ENCODE results near the gene ACSS1.

ACSS1 gene

GRCh38 chr20:24969186-24970029 is 88.5 kb downstream of the ACSS1 start:
- DNase-seq (ENCODE audit: insufficient read length, low spot score), result no peak
- FAIRE-seq, result no peak

DNA sequence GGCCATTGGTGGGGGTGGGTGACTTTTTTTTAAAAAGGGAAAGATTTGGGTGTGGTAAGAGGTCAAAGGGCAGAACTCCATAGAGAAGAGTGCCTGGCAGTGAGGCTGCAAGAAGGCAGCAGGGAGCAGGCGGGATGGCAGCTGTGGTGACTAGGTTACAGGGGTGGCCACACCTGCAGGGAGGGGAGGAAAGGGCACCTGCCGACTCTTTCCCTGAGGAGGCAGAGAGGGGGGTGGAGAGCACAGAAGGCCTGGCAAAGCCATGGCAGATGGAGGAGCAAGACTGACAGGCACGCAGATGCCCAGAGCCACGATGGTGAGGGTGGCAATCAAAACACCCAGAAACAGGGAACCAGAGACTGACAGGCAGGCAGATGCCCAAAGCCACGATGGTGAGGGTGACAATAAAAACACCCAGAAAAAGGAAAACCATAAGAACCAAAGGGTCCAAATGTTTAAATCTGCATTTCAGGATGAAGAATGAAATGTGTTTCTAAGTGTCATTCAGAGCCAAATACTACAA is 89.6 kb downstream of the ACSS1 start:
- FAIRE-seq (no peak), DNase-seq (ENCODE audit: insufficient read length, low spot score) (no peak)
- no peak for TF ChIP-seq CTCF (IDR thresholded peaks at IDR 0.05; ENCODE audit: insufficient read depth, missing control alignments)

More at GRCh38 chr20:24969186-24970029, 88.5 kb downstream of the ACSS1 start:
- TF ChIP-seq CTCF (IDR thresholded peaks at IDR 0.05; ENCODE audit: insufficient read depth, missing control alignments), result no peak

DNA sequence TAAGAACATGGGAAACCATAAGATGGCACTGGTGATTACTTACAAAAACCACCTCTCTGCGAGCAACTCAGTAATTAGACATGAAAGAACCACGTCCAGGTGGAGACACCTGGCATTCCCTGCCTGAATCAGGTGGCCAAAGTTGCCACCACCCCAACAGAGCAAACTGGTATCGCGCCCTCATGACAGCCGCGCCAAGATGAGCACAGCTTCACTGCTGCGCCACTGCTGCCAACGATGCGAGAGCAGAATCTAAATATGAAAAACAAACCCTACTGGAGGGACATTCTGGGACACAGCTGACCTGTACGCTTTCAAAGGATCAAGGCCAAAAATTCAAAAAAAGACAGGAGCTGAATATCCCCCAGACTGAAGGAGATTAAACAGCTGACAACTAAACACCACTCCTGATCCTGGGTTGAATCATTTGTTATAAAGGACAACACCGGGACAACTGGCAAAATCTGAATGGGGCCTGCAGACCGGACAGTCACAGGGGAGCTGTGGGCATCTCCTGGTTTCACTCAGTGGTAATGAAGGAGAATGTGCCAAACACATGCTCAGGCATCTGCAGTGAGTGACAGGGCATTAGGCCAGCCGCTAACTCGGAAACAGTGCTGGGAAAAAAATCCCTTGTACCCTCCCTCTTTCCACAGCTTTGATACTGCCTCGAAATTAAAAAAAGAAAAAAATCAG is 91.5 kb downstream of the ACSS1 start:
- no peak for TF ChIP-seq CTCF (IDR thresholded peaks at IDR 0.05; ENCODE audit: insufficient read depth, missing control alignments)
- no peak for FAIRE-seq
- DNase-seq (ENCODE audit: insufficient read length, low spot score), result no peak

- FAIRE-seq (no peak), DNase-seq (ENCODE audit: insufficient read length, low spot score) (no peak)
- no peak for TF ChIP-seq CTCF (IDR thresholded peaks at IDR 0.05; ENCODE audit: insufficient read depth, missing control alignments)
Observed at GRCh38 chr20:24965065-24965919, 92.6 kb downstream of the ACSS1 start.

DNA sequence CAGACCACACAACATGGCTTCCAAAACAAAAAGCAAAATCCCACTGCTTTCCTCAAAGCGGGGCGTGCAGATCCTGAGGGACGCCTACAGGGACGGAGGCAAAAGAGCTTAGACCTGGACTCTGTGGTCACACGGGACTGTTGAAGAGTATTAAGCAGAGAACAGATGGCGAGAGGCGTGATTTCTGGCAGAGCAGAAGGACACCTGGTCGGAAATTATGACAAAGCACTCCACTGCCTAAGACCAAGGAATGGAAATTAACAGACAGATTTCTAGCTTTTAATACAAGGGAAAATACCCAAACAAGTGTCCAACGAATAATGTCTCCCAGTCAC is 93.5 kb downstream of the ACSS1 start:
- FAIRE-seq (no peak), DNase-seq (ENCODE audit: insufficient read length, low spot score) (peak; percentile 65)
- TF ChIP-seq CTCF (IDR thresholded peaks at IDR 0.05; ENCODE audit: insufficient read depth, missing control alignments), result no peak

DNA sequence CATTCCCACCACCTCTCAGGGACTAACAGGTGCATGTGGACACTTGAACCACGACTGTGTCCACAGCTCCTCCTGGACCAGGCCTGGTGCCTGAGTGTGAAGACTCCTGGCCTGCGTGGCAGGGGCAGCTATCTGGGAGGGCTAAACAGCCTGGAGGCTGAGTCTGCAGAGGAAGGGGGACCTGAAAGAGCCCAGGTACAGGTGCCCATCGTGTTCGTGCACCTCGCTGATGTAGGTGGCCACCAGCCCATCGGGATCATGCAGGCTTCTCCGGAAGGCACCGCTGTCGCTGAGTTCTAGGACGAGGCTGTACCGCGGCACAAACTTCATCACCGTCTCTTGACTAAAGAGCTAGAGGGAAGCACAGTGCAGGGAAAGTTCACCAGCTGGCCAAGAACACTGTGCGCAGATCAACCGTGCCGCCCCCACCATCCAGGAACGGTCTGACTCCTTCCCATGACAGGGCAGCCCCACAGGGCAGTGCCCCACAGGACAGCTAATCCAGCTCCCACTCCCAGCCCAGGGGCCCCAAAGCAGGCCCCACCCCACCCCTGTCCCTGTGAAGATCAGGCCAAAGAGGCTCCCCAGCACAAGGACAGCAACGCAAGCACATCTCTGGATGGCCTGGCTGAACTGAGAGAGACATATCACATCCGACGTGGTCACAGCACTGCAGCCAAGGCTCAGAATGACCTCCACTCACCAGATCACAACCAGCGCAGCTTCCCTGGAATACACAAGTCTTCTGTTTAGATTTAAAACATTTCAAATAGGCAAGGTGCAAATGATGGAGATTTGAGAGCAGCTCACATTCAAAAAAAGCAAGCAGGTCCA is 94.0 kb downstream of the ACSS1 start:
- no peak for TF ChIP-seq CTCF (IDR thresholded peaks at IDR 0.05; ENCODE audit: insufficient read depth, missing control alignments)
- DNase-seq (ENCODE audit: insufficient read length, low spot score), result no peak
- FAIRE-seq, result no peak

Measured in D721Med (cell line).